Measurements from ENCODE around the gene MSANTD2.

Gene MSANTD2

GRCh38 chr11:124727474-124727873 is 72.7 kb downstream of the MSANTD2 start:
- no peak for DNase-seq

- no peak for DNase-seq
Observed at GRCh38 chr11:124725719-124726105, 74.5 kb downstream of the MSANTD2 start.

GRCh38 chr11:124724979-124725718 is 75.1 kb downstream of the MSANTD2 start:
- DNase-seq = no peak

GRCh38 chr11:124722176-124722575 is 78.0 kb downstream of the MSANTD2 start:
- DNase-seq = no peak

- no peak for DNase-seq
Observed at GRCh38 chr11:124719534-124719933, 80.7 kb downstream of the MSANTD2 start.

GRCh38 chr11:124718801-124719200 is 81.4 kb downstream of the MSANTD2 start:
- DNase-seq = no peak

GRCh38 chr11:124717786-124718651 is 82.2 kb downstream of the MSANTD2 start:
- no peak for DNase-seq

GRCh38 chr11:124717421-124717785 is 82.8 kb downstream of the MSANTD2 start:
- no peak for DNase-seq

GRCh38 chr11:124716591-124716990 is 83.6 kb downstream of the MSANTD2 start:
- no peak for DNase-seq
